Pulmonary artery endothelial cell (primary cell): ENCODE data around the gene KCNJ1. TPM values are rescaled to one million over a fixed set of nuclear protein-coding genes. Genes with fewer than 3 reads are reported as not detected.

Source experiments
- total RNA-seq: library from RNA; depleted of rRNA; stranded (reverse); fragments of >200 nt; gene quantifications from 2 replicates; pipeline ENCODE4 v1.2.3, GENCODE V29; 2014

Gene KCNJ1
- total RNA-seq, 1 donor from 2014 or later = not detected

Other genes with a start within 250 kb of the KCNJ1 start
- 111 and 177 TPM in 2 replicates for gene FLI1, start 173.2 kb downstream of the KCNJ1 start, total RNA-seq
- gene KCNJ5, start 24.1 kb upstream of the KCNJ1 start, total RNA-seq = 0.04 TPM in 1 of 2 replicates, not detected in the other
- not detected in 2 replicates for gene TP53AIP1, start 75.6 kb upstream of the KCNJ1 start, total RNA-seq